T-helper 1 cell (primary cell): Measurements from ENCODE around the gene ASPG.
"Not testable (repeated sequence)": the region's sequence is repeated elsewhere in the genome, so short reads cannot be mapped to it uniquely, and the experiment has no call there.

Source experiments
- DNase-seq, 5 donors: peaks; one replicate each; pipeline ENCODE4 v3.0.0-alpha.2; 2012 to 2020

The ASPG gene

DNA sequence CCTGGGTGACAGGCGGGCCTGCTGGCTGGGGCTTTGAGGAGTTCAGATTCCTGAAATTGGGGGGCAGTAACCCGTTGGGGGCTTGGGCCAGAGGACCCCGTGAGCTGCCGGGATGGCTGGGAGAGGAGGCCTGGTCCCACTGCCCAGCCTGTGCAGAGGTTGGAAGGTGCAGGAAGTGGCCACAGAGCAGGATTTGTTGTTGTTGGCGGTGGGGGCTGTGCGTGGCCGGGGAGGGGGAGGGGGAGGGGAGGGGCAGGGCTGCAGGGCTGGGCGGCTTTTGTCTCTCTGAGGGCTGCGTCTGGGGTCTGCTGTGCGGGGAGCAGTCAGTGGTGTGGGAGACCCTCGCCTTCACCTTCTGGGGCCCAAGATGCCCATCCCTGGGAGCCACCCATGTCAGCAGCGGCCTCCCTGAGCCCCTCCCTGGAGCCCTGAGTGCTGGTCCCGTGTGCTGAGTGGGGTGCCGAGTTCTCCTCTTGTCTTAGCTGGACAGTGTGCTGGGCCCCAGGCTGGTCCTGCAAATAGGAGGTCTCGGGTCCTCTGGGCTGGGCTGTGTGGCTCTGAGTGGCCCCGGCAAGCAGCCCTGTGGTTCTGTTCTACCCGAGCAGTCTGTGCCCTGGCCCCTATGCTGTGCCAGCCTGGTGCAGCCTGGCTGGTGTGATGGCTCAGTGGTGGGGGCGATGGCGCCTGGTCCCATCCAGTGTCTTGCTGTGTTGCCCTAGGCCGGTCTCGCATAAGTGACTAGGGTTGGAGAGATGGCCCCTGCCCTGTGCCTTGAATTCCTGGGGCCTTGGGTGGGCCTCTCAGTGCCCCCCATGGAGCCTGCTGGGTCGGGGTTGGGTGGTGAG, 63.2 kb downstream of the ASPG start:
- DNase-seq, result no peak

DNA sequence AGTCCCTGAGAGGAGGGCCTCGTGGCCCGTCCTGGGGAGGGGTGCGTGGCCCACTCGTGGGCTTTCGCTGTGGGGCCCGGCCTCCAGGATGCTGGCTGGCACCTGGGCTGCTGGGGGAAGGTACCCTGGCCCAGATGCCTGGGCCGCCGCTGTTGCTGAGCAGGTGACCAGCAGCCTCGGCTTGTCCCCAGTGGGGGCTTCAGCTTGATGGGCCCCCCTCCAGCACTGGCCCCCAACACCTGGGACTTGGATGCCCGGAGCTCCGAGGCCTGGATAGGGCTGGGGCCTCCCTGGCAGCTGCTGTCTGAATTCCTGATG, 63.7 kb downstream of the ASPG start:
- no peak for DNase-seq

DNA sequence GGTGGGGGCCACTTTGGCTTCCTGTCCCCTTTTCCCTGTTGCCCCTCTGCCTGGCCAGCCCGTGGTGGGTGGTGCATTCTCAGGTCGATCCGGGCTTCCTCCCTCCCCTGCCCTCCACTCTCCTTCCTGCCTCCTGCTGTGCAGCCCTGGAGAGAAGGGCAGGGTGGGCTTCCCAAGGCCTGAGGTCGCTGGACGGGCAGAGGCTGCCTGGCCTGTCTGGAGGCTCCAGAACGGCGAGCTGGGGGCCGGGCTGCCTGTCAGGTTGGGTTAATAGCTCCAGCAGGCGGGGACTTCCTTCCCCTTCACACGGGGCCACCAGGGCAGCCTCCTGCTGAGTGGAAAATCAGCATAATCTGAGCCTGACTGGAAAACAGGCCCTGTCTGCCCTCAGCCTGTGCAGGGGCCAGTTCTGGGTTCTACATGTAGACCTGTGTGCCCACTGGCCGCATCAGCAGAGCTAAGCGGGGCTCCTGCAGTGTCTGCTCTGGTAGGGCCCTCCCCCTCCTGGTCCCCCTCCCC, 64.2 kb downstream of the ASPG start:
- DNase-seq, result no peak

DNA sequence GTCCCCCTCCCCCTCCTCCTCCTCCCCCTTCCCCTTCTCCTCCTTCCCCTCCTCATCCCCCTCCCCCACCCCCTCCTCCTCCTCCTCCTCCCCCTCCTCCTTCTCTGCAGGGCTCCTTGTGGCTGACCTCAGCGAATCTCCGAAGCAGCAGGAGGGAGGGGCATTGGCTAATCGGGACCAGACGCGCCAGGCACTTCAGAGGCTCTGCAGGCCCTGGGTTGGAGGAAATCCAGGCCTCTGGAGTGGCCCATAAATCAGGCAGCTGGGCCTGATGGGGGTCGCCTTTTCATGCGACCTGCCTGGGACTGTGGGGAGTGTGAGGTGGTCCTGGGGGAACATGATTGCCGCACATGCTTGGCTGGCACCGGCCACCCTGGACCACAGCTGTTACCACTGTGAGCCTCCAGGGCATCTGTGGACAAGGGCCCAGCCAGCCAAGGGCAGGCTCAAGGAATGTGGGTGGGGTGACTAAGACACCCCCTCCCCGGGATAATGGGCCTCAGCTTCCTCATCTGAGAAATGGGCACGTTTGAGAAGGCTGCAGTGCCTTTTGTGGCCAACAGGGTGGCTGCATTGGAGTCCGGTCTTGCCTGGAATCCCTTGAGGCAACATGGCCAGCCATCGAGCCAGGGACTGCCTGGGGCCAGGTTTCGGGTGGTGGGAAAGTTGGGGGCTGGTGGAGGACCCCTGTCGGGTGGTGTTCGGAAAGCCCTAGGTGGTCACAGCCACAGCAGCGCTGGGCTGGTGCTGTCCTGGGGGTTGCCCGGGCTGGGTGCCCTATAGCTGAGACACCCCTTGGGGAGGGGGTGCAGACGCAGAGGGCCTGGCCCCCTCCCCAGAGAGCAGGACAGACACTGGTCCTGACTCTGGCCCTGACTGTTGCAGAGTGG, 64.9 kb downstream of the ASPG start:
- DNase-seq, result no peak

DNA sequence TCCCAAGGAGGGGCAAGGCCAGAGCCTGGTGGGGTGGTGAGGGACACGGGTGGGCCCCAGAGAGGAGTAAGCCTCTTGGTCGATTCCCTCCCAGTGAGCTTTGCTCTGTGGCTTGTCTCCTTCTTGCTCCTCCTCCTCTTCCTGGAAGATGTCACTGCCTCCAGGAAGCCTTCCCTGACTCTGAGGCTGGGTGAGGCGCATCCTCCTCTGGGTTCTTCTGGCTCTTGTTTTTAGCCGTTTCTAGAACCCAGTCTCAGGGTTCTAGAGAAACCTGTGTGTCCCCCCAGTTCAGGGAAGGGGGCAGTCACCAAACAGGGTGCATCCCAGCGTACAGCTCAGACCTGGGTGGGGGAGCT, 65.5 kb downstream of the ASPG start:
- DNase-seq, result no peak

DNA sequence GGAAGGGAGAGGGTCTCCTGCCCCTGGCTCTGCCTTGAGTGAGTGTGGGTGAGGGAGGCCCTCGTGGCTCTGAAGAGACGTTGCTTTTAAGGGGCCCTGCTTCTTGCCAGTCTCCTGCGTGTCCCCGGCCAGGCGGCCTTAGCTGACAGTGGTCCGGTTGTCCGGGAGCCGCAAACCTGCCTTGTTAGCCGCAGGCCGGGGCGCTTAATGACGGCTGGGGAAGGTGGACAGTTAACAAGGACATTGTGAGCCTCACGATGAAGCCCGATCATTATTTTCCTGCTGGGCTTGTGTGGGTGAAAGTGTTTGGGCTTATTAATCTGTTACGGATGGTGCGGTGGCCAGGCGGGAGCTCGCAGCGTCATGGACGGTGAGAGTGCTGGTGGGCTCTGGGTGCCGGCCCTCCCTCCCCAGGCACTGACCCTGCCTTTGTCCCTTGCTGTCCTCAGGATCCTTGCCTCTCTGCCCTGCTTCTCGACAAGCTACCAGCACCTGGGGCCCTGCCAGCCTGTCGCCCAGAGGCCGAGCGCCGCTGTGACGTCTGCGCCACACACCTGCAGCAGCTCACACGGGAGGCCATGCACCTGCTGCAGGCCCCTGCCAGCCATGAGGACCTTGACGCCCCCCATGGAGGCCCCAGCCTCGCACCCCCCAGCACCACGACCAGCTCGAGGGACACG, 66.2 kb downstream of the ASPG start:
- no peak for DNase-seq

DNA sequence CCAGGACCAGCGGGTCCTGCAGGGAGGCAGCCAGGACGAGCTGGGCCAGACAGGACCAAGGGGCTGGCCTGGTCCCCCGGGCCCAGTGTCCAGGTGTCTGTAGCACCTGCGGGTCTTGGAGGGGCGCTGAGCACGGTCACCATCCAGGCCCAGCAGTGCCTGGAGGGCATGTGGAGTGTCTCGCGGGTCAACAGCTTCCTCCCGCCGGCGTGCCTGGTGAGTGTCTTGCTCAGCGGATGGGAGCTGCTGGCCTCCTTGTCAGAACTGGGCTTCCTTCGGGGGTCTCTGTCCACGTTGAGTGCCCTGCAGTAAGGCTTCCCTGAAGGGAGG, 66.7 kb downstream of the ASPG start:
- no peak for DNase-seq

DNA sequence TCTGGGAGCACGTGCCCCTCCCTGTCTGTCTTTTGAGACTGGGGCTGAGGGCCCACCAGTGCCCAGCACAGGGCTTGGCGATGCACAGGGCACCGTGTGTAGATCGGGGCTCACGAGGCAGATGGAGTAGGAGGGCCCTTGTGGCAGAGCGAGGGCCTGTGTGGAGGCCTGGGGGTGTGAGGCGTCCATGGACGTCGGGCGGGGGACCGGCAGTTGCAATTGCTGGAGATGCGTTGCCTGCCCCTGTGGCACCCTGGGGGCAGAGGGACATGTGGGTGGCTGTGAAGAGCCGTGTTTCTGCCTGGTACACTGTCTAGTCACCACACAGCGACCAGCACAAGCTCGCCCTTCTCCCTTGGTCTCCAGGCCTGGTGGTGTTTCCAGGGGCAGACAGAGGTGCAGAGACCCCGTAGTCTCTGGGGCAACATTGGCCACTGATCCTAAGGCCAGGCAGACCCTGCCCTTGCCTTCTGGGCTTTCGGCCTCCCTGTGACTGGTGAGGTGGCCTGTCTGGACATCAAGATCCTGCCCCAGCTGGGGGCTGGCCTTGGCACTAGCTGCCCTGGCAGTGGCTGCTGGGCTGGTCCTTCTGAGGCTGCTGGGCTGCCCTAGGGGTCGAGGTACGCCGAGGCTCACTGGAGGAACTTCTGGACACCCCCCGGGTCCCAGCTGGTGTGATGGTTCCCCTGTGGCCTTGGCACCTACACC, 67.3 kb downstream of the ASPG start:
- no peak for DNase-seq

DNA sequence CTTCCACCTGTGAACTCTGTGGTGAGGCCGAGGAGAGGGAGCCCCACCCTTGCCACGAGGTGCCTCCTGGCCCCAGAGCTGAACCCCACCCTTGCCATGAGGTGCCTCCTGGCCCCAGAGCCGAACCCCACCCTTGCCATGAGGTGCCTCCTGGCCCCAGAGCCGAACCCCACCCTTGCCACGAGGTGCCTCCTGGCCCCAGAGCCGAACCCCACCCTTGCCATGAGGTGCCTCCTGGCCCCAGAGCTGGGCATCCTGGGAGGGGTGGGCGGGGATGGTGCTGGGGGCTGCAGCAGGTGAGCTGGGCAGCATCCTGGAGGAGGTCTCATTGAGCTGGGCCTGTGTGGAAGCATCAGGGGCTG, 67.9 kb downstream of the ASPG start:
- not testable (repeated sequence) for DNase-seq

DNA sequence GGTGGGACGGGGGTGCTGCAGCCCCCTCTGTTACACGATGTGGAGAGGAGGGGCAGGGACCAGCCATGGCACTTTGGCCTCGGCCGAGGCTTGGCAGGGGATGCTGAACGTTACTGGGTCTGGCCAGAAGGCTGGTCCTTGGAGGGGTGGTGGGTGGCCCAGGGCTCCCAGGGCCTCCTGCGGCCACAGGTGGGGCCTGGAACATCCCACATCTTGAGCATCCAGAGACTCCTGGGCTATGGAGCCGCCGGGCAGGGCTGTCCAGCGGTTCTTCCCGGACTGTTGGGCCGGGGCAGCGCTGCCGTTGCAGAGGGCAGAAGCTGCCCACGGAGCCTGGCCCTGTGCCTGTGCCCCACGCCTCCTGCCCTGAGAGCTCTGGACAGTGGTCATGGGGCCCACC, 68.7 kb downstream of the ASPG start:
- no peak for DNase-seq

DNA sequence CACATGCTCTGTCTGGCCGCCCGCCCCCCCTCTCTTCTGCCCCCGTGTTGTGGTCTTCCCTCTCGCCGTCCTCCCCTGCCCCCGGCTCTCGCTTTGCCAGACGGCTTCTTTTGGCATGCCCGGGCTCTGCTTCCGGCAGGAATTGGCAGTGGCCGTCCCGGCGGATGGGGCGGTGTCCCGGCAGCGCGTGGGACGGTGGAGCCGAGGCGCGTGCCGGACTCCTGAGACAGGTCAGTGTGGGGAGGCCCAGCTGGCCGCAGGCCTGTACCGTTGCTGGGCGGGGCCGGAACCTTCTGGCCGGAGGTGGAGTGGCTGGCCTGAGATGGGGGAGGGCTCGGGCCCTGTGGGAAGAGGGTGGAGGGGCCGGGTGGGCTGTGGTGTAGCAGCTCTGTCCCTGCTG, 70.0 kb downstream of the ASPG start:
- DNase-seq, result no peak

DNA sequence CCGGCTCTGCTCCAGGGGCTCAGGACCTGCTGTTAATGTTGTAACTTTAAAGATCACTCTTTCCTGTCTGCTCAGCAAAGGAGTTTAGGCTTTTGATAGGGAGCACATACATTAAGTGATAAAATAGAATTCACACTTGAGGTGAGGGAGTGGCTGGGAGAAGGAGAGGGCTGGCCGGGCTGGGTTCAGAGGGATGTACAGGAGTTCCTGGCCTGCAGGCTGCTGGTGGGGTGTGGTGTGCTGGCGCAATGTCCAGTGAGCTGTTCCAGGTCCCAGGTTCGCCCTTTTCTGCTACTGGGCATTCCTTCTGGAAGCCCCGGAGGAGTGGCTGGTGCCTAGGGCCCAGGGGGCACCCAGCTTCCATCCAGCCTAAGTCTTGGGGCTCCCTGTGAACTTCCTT, 70.6 kb downstream of the ASPG start:
- DNase-seq, result no peak

DNA sequence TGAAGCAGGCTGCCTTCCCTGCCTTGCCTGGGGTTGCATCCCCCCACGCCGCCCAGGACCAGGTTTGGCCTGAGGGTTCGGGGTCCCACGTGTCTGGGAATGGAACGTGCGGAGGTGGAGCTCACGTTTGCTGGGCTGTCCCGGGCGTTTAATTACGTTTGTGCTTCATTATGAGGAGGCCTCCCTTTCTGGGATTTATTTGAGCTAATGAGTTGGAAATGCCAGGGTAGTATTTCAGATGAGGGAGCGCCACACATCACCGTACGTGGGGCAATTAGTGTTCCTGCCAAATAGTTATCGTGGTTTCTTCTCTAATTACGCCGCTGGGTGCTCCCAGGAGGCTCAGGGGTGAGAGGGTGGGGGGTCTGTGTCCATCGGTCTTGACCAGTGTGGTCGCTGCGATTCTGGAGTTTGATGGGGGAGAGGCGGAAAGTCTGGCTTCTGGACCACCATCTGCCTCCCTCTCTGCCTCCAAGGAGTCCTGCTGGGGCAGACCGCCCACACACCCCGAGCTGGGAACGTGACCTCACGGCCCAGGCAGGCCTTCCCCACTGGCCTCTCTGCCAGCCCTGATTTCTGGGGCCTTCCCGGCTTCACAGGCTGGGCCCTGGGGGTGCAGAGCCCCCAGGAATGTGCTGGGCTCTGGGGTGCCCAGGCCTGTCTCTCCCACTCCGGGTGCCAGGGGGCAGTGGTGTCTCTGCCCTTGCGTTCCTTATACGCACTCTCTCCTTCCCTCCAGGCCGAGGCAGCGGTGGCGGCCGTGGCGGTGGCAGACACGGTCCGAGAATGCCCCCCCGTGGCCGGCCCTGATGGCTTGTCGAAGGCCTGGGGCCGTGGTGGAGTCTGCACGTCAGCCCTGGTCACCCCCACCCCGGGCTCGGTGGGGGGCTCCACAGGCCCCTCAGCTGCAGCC, 71.8 kb downstream of the ASPG start:
- DNase-seq, result no peak

DNA sequence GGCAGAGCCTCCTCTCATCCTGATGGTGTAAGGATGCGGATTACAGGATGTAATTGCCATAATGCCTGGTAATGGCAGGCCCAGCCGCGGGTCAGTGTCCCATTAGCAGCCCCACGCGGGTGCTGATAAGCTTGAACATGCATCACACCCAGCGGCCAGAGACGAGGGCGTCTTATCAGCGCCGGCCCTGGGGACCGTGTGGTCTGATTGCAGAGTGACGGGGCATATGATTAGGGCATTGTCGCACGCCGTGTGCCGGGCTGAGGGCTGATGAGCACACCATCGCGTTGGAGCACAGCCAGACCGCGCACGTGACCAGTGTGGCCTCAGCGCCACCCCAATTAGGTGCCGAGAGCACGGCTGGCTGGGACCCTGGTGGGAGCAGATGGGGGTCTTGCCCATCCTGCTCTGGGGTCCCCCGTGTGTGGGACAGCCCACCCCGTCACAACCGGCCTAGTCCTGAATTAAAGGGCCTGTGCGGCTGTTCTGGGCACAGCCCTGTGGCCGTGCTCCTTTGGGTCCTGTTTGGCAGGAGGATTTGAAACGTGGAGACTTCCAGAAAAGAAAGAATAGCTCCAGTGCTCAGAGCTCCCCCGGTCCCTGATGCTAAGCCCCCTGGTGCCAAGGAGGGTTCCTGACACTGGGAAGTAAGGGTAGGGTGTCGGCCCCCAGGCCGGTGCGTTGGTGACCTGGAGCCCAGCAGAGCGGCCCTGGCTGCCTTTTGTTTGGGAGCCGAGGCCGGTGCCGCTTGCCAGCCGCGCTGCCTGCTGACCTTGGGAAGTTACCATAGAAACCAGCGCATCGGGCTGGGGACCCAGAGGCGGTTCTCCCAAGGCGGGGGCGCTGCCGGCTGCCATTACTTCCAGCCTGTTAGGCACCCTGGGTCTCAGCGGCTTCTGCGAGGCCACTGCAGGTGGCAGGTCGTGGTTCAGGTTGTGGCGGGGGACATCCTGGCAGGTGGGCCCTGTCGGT, 73.6 kb downstream of the ASPG start:
- no peak for DNase-seq

DNA sequence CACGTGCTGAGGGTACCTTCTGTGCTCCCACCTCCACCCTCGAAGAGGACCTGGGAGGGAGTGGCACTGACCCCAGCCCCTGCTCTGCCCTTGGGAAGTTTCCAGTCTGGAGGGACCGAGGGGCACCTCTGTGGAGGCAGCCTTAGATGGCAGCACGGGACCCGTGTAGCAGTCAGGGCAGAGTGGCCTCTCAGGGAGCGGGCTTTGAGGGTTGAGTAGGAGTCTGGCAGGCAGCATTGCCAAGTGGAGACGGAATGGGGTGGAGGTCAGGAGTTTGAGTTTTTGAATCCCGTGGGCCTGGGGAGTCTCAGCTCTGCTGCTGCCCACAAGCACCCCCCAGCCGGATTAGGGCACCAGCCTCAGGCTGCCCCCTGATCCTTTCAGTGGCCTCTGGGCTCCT, 74.5 kb downstream of the ASPG start:
- no peak for DNase-seq

DNA sequence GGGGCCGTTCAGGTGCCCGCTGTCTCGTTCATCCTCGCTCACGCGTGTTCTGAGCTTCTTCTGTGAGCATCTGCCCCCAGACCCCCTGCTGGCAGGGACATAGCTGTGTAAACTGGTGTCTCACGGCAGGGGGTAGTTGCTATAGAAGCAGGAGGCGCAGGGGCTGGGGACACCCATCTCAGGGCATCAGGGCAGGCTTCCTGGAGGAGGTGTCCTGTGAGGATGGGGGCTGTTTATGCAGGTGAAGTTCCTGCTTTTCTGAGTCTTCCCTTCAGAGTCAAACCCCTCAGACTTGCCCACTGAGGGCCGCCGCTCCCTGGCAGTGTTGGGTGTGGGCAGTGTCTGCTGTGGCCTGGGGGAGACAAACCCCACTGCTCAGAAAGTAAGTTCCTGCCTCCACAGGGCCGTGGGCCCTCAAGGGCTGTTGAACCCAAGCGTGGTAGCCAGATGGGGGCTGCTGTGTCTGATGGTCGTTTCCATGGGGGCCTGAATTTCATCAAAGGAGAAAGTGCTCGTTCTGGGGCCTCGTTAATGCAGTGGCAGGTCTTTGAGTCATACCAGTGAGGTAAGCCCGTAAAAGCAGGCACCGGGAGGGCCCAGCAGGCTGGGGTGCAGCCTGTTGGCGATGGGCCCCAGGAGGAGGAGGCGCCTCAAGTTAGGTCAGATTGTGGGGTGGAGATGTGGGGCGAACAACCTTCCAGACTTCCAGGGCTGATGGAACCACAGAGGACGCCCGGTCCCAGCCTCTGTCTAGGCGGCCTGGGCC, 76.3 kb downstream of the ASPG start:
- DNase-seq, result no peak

DNA sequence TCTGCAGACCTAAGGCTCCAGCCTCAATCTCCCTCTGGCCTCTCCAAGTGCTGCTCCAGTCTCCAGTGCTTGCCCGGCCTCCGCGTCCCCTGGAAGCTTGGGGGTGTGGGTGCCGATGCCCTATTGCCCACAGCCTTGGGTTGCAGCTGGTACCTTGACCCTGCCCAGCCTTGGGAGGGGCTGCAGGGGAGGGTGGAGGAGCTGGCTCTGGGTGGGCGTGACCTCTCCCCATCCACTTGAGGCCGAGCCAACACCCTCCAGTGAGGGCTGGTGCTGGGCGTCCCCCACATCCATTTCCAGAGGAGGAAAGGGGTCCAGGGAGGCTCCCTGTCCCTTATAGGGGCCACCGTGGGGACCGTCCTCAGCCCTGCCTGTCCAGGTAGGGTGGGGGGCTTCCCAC, 77.0 kb downstream of the ASPG start:
- no peak for DNase-seq

DNA sequence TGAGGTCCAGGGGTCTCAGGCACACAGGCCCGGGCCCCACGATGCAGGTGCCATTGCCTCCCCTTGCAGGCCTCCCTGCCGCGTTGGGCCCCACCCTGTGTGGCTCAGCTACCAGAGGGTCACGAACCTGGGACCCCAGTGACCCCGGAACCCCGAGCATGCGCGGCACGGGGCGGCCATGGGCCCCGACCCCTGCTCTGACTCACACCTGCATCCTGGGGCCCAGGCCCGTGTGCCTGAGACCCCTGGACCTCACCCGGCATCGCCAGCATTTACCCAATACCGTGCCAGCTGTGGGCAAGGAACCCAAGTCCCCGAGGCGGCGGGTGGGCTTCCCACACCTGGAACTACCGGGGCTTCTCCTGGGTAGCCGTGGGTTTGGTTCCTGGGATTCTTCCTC, 78.0 kb downstream of the ASPG start:
- DNase-seq, result no peak

DNA sequence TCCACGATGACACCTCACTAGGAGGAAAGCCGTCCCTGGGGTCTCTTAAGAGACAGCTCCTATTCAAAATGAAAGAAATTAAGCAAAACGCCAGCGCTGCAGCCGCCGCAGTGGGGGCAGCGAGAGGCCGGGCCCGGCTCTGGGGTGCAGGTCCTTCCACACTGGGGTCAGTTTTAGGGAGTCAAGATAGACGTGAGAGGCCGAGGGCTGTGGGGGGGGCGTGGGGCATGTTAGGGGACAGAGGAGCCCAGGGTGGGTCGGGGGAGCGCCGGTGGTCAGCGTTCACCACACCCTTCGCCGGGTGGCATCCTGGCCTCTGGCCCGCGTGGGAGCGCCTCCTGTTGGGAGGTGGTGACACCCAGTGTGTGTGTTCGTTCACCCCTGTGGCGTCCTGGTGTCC, 78.5 kb downstream of the ASPG start:
- no peak for DNase-seq

DNA sequence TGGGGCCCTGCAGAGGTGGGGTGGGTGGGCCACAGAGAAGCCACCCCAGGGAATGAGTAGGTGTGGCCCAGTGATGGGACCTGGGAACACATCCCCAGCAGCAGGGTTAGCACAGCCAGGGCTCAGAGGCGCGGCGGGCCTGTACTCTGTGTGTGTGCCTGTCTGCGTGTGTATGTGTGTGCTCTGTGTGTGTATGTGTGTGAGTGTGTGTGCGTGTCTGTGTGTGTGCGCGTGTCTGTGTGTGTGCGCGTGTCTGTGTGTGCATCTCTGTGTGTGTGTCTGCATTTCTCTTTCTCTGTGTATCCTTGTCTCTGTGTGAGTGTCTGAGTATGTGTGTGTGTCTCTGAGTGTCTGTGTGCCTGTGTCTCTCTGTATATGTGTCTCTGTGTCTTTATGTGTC, 79.0 kb downstream of the ASPG start:
- DNase-seq, result no peak
